NB4 (cell line): ENCODE data around the gene NBEAL1.
"Not testable (repeated sequence)": the region's sequence is repeated elsewhere in the genome, so short reads cannot be mapped to it uniquely, and the experiment has no call there.

Experiments used
- DNase-seq: peaks from one replicate; pipeline ENCODE4 v3.0.0; 2010; ENCODE audit warnings: low read depth
- H3K4me3 ChIP-seq: one replicate; pipeline ENCODE4 v1.5.1; 2011; ENCODE audit warnings: mild to moderate bottlenecking, low read depth, low read length, moderate library complexity
- MYC ChIP-seq: IDR thresholded peaks from 2 replicates; pipeline ENCODE4 v1.6.1; 2011; ENCODE audit warnings: low read depth, low read length
- POLR2A ChIP-seq: IDR thresholded peaks from 2 replicates; pipeline ENCODE4 v1.6.1; 2011; ENCODE audit warnings: mild to moderate bottlenecking; ENCODE audit not compliant: insufficient read length; ENCODE audit errors: extremely low read depth
- TF ChIP-seq, protein P1 (sequence below): IDR thresholded peaks from 2 replicates; pipeline ENCODE4 v1.6.1; 2011; ENCODE audit warnings: low read depth, low read length
- TF ChIP-seq, protein P2 (sequence below): IDR thresholded peaks from one replicate; pipeline ENCODE4 v1.5.1; 2012; ENCODE audit warnings: low read depth, low read length

NBEAL1 gene

DNA sequence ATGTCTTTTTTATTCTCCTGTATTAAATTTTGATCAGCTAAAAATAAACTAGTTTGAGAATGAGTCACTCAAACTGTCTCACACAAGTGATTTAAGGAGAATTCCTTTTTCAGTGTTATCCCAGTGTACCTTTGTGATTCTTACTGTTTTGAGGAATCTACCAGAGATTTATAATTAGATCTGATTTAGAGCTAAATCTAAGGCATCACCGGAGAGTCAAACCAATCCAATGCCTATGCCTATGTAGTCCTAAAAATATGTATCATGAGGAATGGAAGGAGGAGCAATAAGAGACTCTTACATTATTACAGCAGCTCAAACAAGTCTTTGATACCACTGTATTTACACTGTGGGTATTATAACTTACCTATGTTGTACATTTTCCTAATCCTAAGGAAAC lies 160.7 kb downstream of the NBEAL1 start:
- TF ChIP-seq MYC (no peak), POLR2A (no peak)
- TF ChIP-seq, protein P1, sequence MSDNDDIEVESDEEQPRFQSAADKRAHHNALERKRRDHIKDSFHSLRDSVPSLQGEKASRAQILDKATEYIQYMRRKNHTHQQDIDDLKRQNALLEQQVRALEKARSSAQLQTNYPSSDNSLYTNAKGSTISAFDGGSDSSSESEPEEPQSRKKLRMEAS: no peak
- TF ChIP-seq, protein P2, sequence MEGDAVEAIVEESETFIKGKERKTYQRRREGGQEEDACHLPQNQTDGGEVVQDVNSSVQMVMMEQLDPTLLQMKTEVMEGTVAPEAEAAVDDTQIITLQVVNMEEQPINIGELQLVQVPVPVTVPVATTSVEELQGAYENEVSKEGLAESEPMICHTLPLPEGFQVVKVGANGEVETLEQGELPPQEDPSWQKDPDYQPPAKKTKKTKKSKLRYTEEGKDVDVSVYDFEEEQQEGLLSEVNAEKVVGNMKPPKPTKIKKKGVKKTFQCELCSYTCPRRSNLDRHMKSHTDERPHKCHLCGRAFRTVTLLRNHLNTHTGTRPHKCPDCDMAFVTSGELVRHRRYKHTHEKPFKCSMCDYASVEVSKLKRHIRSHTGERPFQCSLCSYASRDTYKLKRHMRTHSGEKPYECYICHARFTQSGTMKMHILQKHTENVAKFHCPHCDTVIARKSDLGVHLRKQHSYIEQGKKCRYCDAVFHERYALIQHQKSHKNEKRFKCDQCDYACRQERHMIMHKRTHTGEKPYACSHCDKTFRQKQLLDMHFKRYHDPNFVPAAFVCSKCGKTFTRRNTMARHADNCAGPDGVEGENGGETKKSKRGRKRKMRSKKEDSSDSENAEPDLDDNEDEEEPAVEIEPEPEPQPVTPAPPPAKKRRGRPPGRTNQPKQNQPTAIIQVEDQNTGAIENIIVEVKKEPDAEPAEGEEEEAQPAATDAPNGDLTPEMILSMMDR: no peak
- H3K4me3 ChIP-seq: no peak overlapping the region
- DNase-seq: no peak

DNA sequence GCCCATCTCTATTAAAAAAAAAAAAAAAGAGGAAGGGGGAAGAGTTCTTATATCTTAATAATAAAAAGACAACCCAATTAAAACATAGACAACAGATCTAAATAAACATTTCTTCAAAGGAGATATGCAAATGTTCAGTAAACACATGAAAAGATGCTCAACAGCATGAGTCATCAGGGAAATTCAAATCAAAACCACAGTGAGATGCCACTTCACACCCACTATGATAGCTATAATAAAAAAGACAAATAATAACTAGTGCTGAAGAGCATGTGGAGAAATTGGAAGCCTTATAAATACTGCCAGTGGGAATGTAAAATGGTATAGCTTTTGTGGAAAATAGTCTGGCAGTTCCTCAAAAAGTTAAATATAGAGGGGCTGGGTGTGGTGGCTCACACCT lies 162.7 kb downstream of the NBEAL1 start:
- DNase-seq: no peak
- TF ChIP-seq, protein P2: no peak
- TF ChIP-seq POLR2A (no peak), MYC (no peak)
- TF ChIP-seq, protein P1: no peak
- H3K4me3 ChIP-seq: no peak overlapping the region

DNA sequence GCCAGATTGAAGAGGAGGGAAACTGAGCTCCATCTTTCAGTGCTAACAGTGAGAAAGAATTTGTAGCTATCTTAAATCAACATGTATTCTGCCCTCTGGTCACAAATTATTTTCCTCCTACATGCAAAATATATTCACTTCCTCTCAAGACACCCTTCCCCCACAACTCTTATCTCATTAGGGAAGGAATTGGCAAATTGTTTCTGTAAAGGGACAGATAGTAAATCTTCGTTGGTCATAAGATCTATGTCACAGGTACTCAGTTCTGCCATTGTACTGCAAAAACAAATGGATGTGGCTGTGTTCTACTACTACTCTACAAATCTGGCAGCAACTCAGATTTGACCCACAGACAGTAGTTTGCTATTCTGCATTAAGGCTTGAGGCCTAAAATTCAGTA lies 171.2 kb downstream of the NBEAL1 start:
- no peak for DNase-seq
- TF ChIP-seq, protein P2: no peak
- no peak for TF ChIP-seq MYC
- TF ChIP-seq, protein P1: no peak
- TF ChIP-seq POLR2A: no peak
- no peak overlapping the region for H3K4me3 ChIP-seq

DNA sequence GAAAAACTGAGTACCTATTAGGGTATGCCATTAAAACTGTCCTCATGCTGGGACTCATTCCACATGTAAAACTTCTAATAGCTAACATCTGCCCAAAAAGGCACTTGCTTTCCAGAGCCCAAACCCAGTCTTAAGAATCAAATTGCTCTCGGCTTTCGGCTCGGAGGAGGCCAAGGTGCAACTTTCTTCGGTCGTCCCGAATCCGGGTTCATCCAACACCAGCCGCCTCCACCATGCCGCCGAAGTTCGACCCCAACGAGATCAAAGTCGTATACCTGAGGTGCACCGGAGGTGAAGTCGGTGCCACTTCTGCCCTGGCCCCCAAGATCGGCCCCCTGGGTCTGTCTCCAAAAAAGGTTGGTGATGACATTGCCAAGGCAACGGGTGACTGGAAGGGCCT lies 175.9 kb downstream of the NBEAL1 start:
- DNase-seq, H3K4me3 ChIP-seq: not testable (repeated sequence)

DNA sequence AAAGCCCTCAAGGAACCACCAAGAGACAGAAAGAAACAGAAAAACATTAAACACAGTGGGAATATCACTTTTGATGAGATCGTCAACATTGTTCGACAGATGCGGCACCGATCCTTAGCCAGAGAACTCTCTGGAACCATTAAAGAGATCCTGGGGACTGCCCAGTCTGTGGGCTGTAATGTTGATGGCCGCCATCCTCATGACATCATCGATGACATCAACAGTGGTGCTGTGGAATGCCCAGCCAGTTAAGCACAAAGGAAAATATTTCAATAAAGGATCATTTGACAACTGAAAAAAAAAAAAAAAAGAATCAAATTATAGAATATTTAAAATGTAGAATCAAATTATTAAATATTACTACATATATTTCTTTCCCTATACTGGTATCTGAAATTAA lies 176.4 kb downstream of the NBEAL1 start:
- not testable (repeated sequence) for DNase-seq, H3K4me3 ChIP-seq

DNA sequence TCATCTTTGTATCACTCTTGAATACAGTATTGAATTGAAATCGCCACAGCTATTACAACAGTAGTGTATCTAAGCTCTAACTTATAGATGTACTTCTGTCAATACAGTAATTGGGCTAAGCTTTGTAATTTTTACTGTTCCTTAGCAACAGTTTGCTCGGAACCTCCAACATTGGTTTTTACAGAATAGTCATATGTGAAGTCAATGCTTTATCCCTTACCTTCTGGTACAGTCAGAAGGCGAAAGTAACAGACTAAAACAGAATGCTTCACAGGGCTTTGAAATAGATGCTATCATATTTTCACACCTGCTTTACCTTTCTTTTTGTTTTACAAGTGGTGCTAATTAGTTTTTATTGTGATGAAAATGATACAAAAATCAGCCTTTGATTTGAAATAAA lies 177.3 kb downstream of the NBEAL1 start:
- DNase-seq: no peak

More for the DNA sequence above, 177.3 kb downstream of the NBEAL1 start:
- TF ChIP-seq, protein P2: no peak
- TF ChIP-seq, protein P1: no peak
- no peak for TF ChIP-seq POLR2A
- TF ChIP-seq MYC: no peak
- H3K4me3 ChIP-seq: no peak overlapping the region
